ENCODE data around the gene PTPRC. TPM values are rescaled to one million over a fixed set of nuclear protein-coding genes. Genes with fewer than 3 reads are reported as not detected.

The PTPRC gene
- total RNA-seq, 3 donors from 2014 or later, result 17.9 to 29.4 (median 18.0) TPM

GRCh38 chr1:198741744-198742143 is 102.9 kb downstream of the PTPRC start:
- intact Hi-C loops (cut with DNase I, micrococcal nuclease), result no loop called here
- TF ChIP-seq CTCF (IDR thresholded peaks at IDR 0.05), result no peak
- H3K4me3 ChIP-seq, result no peak overlapping the region

GRCh38 chr1:198747127-198747526 is 108.3 kb downstream of the PTPRC start:
- Histone ChIP-seq H3K4me3 (no peak overlapping the region), H3K9me3 (no peaks in the 10 kb centered on the region), H3K4me1 (ENCODE audit: low read depth) (no peaks in the 10 kb centered on the region), H3K36me3 (ENCODE audit: low read depth) (no peaks in the 10 kb centered on the region)
- intact Hi-C loops (cut with DNase I, micrococcal nuclease), result no loop called here
- DNase-seq (no peak), ATAC-seq (no peak)
- TF ChIP-seq CTCF (IDR thresholded peaks at IDR 0.05), result no peak

More at GRCh38 chr1:198741744-198742143, 102.9 kb downstream of the PTPRC start:
- H3K4me1 ChIP-seq (ENCODE audit: low read depth), result no peaks in the 10 kb centered on the region
- DNase-seq (no peak), ATAC-seq (no peak)
- H3K36me3 ChIP-seq (ENCODE audit: low read depth), result no peaks in the 10 kb centered on the region
- H3K9me3 ChIP-seq, result no peaks in the 10 kb centered on the region

- Histone ChIP-seq H3K9me3 (no peaks in the 10 kb centered on the region), H3K36me3 (ENCODE audit: low read depth) (no peaks in the 10 kb centered on the region), H3K4me1 (ENCODE audit: low read depth) (no peaks in the 10 kb centered on the region), H3K4me3 (no peak overlapping the region)
- no peak for ATAC-seq
- no peak for DNase-seq
- intact Hi-C loops (cut with DNase I, micrococcal nuclease), result no loop called here
- no peak for TF ChIP-seq CTCF (IDR thresholded peaks at IDR 0.05)
Measured at GRCh38 chr1:198749279-198749678, 110.4 kb downstream of the PTPRC start.

GRCh38 chr1:198750081-198750480 is 111.2 kb downstream of the PTPRC start:
- H3K36me3 ChIP-seq (ENCODE audit: low read depth), result no peaks in the 10 kb centered on the region
- no peak for TF ChIP-seq CTCF (IDR thresholded peaks at IDR 0.05)
- no peaks in the 10 kb centered on the region for H3K4me1 ChIP-seq (ENCODE audit: low read depth)
- H3K4me3 ChIP-seq, result no peak overlapping the region
- intact Hi-C loops (cut with DNase I, micrococcal nuclease), result no loop called here
- no peaks in the 10 kb centered on the region for H3K9me3 ChIP-seq
- DNase-seq, result no peak
- ATAC-seq, result no peak

GRCh38 chr1:198751741-198752140 is 112.9 kb downstream of the PTPRC start:
- no peak overlapping the region for H3K4me3 ChIP-seq
- no peak for ATAC-seq
- no peaks in the 10 kb centered on the region for H3K9me3 ChIP-seq
- no peak for DNase-seq
- intact Hi-C loops (cut with DNase I, micrococcal nuclease), result no loop called here
- H3K4me1 ChIP-seq (ENCODE audit: low read depth), result no peaks in the 10 kb centered on the region
- TF ChIP-seq CTCF (IDR thresholded peaks at IDR 0.05), result no peak
- no peaks in the 10 kb centered on the region for H3K36me3 ChIP-seq (ENCODE audit: low read depth)

GRCh38 chr1:198754670-198755069 is 115.8 kb downstream of the PTPRC start:
- Histone ChIP-seq H3K4me1 (ENCODE audit: low read depth) (no peaks in the 10 kb centered on the region), H3K4me3 (no peak overlapping the region), H3K9me3 (no peaks in the 10 kb centered on the region), H3K36me3 (ENCODE audit: low read depth) (no peaks in the 10 kb centered on the region)
- ATAC-seq, result no peak
- no peak for DNase-seq
- TF ChIP-seq CTCF (IDR thresholded peaks at IDR 0.05), result no peak
- intact Hi-C loops (cut with DNase I, micrococcal nuclease), result loop anchor here in 1 of 2 donors (5.0 kb wide), 1 partner anchor 358 kb away; no protein-coding TSS in a partner anchor
